GM12872 (cell line): ENCODE data around the gene SRSF3.

Experiments
- CTCF ChIP-seq: IDR thresholded peaks from 3 replicates; pipeline ENCODE4 v1.5.1; 2011; ENCODE audit warnings: low read depth, mild to moderate bottlenecking, low read length, moderate library complexity; ENCODE audit not compliant: insufficient read depth

SRSF3 gene

DNA sequence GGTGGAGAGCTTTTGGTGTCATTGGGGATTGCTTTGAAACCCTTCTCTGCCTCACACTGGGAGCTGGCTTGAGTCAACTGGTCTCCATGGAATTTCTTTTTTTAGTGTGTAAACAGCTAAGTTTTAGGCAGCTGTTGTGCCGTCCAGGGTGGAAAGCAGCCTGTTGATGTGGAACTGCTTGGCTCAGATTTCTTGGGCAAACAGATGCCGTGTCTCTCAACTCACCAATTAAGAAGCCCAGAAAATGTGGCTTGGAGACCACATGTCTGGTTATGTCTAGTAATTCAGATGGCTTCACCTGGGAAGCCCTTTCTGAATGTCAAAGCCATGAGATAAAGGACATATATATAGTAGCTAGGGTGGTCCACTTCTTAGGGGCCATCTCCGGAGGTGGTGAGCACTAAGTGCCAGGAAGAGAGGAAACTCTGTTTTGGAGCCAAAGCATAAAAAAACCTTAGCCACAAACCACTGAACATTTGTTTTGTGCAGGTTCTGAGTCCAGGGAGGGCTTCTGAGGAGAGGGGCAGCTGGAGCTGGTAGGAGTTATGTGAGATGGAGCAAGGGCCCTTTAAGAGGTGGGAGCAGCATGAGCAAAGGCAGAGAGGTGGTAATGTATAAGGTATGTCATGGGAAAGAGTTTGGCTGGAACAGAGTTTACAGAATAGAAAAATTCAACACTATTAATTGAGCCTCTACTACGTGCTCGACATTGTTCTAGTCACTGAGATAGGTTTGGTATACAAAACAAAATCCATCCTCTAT lies 31.2 kb downstream of the SRSF3 start:
- no peak for TF ChIP-seq CTCF

- no peak for TF ChIP-seq CTCF
Measured at GRCh38 chr6:36626636-36627035, 32.5 kb downstream of the SRSF3 start.

DNA sequence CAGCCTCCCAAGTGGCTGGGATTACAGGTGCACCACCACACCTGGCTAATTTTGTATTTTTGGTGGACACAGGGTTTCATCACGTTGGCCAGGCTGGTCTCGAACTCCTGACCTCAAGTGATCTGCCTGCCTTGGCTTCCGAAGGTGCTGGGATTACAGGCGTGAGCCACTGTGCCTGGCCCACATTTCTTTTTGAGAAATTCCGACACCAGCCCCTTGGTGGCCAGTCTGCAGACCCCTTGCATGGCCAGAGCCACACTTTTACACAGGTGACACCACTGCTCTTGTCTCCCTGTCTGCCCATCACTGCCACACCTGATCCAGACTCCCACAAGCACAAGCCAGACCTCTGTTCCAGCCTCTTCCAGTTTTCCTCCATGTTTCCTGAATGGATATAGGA lies 33.0 kb downstream of the SRSF3 start:
- no peak for TF ChIP-seq CTCF

- no peak for TF ChIP-seq CTCF
Measured at GRCh38 chr6:36627801-36628246, 33.7 kb downstream of the SRSF3 start.

DNA sequence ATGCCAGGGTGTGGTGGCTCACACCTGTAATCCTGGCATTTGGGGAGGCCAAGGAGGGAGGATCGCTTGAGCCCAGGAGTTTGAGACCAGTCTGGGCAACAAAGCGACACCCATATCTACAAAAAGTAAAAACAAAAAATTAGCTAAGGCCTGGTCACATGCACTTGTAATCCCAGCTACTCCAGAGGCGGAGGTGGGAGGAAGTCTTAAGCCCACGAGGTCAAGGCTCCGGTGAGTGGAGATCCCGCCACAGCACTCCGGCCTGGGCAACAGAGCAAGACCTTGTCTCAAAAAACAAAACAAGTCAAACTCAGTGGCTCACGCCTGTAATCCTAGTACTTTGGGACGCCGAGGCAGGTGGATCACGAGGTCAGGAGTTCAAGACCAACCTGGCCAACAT lies 35.6 kb downstream of the SRSF3 start:
- no peak for TF ChIP-seq CTCF

DNA sequence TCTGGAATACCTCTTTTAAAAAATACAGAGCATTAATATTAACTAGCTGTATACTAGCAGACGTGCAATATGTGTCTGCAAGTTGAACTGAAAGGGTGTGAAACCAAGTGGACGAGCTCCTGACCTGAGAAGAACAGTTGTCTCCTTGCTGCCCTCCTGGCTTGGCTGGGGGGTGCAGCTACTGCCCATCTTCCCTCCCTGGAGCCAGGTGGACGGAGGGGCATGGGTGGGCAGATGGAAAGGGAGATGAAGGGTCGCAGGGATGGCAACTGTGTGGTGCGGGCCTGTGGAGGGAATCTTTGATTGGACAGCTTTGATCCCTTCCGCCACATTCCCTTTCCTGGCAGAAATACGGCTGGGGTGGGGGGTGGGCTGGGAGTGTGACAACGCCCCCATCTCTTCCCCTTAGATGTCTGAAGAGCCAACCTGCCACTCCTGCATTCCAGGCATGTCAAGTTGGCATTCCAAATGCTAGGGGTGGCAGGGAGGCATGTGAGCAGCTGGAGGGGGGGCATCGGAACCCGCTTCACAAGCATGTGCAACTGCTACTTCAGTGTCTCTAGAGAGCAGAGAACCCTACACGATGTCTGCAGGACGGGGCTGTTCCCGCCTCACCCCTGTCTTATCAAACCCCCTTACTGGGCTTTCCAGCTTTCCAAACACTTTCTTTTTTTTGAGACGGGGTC lies 37.3 kb downstream of the SRSF3 start:
- TF ChIP-seq CTCF: no peak

DNA sequence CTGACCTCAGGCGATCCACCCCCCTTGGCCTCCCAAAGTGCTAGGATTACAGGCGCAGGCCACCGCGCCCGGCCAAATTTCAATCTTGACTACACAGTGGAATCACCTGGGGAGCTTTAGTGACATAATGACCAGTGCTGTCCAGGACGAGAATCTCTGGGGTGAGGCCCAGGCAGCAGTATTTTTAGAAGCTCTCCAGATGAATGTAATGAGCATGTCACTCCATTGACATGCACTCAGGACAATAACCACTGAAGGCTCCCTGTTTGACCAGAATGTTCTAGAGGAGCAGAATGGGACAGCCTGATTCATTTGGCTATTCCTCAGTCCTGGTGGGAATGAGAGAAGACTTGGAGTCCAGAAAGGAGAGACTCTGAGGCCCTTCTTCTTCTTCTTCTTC lies 39.2 kb downstream of the SRSF3 start:
- no peak for TF ChIP-seq CTCF
